ENCODE results near the gene TTLL5.

DNA sequence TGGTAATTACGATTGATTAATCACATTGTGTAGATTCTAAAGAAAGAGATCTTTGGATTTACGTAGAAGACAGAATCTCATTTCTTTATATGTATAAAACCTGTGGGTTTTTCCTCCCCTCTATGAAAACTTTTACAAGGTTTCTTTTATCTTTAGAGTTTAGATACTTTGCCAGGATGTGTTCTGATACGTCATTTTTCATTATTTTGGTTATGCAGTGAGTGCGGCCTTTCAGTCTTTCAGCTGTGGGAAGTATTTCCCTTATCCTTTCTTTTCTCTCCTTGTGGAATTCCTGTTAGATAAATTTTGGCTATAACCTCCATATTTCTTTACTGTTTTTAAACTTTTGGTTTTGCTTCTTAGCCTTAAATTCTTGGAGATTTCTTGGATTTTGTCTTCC, 92.7 kb downstream of the TTLL5 start:
- TF ChIP-seq, protein P1, sequence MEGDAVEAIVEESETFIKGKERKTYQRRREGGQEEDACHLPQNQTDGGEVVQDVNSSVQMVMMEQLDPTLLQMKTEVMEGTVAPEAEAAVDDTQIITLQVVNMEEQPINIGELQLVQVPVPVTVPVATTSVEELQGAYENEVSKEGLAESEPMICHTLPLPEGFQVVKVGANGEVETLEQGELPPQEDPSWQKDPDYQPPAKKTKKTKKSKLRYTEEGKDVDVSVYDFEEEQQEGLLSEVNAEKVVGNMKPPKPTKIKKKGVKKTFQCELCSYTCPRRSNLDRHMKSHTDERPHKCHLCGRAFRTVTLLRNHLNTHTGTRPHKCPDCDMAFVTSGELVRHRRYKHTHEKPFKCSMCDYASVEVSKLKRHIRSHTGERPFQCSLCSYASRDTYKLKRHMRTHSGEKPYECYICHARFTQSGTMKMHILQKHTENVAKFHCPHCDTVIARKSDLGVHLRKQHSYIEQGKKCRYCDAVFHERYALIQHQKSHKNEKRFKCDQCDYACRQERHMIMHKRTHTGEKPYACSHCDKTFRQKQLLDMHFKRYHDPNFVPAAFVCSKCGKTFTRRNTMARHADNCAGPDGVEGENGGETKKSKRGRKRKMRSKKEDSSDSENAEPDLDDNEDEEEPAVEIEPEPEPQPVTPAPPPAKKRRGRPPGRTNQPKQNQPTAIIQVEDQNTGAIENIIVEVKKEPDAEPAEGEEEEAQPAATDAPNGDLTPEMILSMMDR (conservative IDR thresholded peaks at IDR 0.05 in 1 of 2, IDR thresholded peaks at IDR 0.05 in 1 of 2; ENCODE audit: low read depth in 1 of 2, low read length in 2 of 2) = no peak
- no peak for TF ChIP-seq EZH2 (IDR thresholded peaks at IDR 0.05; ENCODE audit: low read length, missing control alignments)
